OCI-LY1 (cell line): Measurements from ENCODE around the gene ZIC1.

Experiments
- EZH2 ChIP-seq: fragments of 200-600 bp; sonication (generic), shearing (Covaris generic); IDR thresholded peaks from 2 replicates; pipeline ENCODE4 v1.8.0; 2017; ENCODE audit warnings: borderline replicate concordance, mixed run types, mild to moderate bottlenecking, antibody characterized with exemption, low read length, moderate library complexity, mixed read lengths
- TF ChIP-seq, protein P1 (sequence below): fragments of 200-600 bp; sonication (generic), shearing (Covaris generic); IDR thresholded peaks from 2 replicates; pipeline ENCODE4 v1.5.1; 2017; ENCODE audit warnings: mild to moderate bottlenecking, antibody characterized with exemption, low read length, moderate library complexity, mixed read lengths

- TF ChIP-seq, protein P1, sequence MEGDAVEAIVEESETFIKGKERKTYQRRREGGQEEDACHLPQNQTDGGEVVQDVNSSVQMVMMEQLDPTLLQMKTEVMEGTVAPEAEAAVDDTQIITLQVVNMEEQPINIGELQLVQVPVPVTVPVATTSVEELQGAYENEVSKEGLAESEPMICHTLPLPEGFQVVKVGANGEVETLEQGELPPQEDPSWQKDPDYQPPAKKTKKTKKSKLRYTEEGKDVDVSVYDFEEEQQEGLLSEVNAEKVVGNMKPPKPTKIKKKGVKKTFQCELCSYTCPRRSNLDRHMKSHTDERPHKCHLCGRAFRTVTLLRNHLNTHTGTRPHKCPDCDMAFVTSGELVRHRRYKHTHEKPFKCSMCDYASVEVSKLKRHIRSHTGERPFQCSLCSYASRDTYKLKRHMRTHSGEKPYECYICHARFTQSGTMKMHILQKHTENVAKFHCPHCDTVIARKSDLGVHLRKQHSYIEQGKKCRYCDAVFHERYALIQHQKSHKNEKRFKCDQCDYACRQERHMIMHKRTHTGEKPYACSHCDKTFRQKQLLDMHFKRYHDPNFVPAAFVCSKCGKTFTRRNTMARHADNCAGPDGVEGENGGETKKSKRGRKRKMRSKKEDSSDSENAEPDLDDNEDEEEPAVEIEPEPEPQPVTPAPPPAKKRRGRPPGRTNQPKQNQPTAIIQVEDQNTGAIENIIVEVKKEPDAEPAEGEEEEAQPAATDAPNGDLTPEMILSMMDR: no peak
- TF ChIP-seq EZH2: no peak
Observed at GRCh38 chr3:147390589-147391569, 18.3 kb upstream of the ZIC1 start.
